Measurements from ENCODE around the gene TCF3. TPM values are rescaled to one million over a fixed set of nuclear protein-coding genes. Genes with fewer than 3 reads are reported as not detected.

TCF3 gene
- total RNA-seq, 1 experiment from 2014 or later, result 304 TPM

DNA sequence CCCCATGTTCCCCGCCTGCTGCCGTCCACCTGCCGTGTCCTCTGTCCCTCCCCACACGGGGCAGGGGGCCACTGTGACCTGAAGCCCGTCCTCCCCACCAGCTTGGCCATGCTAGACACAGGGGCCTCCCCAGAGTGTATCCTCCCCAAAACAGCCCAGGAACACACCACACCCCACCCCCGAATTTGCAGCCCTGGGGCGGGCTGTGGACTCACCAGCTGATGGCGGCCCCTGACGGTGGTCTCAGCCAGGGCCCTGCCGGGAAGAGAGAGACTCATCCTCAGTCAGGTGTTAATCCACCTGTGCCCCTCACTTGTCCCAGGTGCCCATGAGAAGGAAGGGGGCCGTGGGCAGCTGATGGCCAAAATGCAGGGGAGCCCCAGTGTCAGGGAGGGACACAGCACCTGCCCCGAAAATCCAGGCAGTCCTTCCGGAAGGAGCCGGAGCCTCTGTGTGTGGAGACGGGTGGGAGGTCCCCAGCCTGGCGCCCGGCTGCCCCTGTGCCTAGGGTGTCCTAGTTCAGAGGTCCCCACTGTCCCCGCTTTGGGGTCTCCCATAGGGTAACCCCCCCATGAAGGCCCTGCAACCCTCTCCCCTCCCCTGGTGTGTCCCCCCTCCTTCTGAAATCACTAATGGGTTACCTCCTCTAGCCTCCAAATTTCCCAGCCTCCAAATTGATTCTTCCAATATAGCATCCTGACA, 39.3 kb upstream of the TCF3 start:
- TF ChIP-seq, protein P1, sequence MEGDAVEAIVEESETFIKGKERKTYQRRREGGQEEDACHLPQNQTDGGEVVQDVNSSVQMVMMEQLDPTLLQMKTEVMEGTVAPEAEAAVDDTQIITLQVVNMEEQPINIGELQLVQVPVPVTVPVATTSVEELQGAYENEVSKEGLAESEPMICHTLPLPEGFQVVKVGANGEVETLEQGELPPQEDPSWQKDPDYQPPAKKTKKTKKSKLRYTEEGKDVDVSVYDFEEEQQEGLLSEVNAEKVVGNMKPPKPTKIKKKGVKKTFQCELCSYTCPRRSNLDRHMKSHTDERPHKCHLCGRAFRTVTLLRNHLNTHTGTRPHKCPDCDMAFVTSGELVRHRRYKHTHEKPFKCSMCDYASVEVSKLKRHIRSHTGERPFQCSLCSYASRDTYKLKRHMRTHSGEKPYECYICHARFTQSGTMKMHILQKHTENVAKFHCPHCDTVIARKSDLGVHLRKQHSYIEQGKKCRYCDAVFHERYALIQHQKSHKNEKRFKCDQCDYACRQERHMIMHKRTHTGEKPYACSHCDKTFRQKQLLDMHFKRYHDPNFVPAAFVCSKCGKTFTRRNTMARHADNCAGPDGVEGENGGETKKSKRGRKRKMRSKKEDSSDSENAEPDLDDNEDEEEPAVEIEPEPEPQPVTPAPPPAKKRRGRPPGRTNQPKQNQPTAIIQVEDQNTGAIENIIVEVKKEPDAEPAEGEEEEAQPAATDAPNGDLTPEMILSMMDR (conservative IDR thresholded peaks at IDR 0.05), result no peak

More for the DNA sequence above, 39.3 kb upstream of the TCF3 start:
- H2BK15ac ChIP-seq (ENCODE audit: low read depth, low read length), result no peak overlapping the region
- no peak overlapping the region for H4K91ac ChIP-seq (ENCODE audit: insufficient read length, low read depth, low read length)
- no peak overlapping the region for H3K4ac ChIP-seq (ENCODE audit: low read depth, low read length)
- no peak overlapping the region for H2BK20ac ChIP-seq (ENCODE audit: low read depth, low read length, poor library complexity, severe bottlenecking)
- H3K23me2 ChIP-seq (ENCODE audit: insufficient read length, low read depth, low read length, poor library complexity, severe bottlenecking), result no peaks in the 10 kb centered on the region
- no peak overlapping the region for H2AFZ ChIP-seq (ENCODE audit: low read length)
- no peaks in the 10 kb centered on the region; the same call in 1 of the 2 replicates for H3K4me1 ChIP-seq (ENCODE audit: insufficient read depth, low read length)
- H2BK12ac ChIP-seq (ENCODE audit: insufficient read length, low read depth, low read length), result no peak overlapping the region
- no peak for DNase-seq
- no peak overlapping the region for H4K5ac ChIP-seq (ENCODE audit: insufficient read length, low read depth, low read length)
- H3K18ac ChIP-seq (ENCODE audit: insufficient read length, low read depth, low read length), result no peak overlapping the region
- H3K9ac ChIP-seq (ENCODE audit: extremely low read depth, insufficient read length, low read length), result no peak overlapping the region
- H2AK5ac ChIP-seq (ENCODE audit: insufficient read length, low read length), result no peak overlapping the region
- Mint-ChIP-seq H3K27me3 (ENCODE audit: low read depth) (peaks cover 91% of the 10 kb centered on the region), H3K4me1 (peaks cover 0 to 18% of the 10 kb centered on the region in 2 experiments; a peak in 2 of 4 replicates), H3K9me3 (peaks cover 19 to 23% of the 10 kb centered on the region in 2 experiments), H3K27ac (no peak overlapping the region), H3K36me3 (ENCODE audit: insufficient read depth in 1 of 3, low read depth in 3 of 3) (peaks cover 3 to 16% (median 4%) of the 10 kb centered on the region in 3 experiments; a peak in 4 of 7 replicates), H3K4me3 (peak overlapping the region in 1 of 2 experiments; percentile 23; a peak in 1 of 5 replicates)
- no peaks in the 10 kb centered on the region for H3K79me2 ChIP-seq (ENCODE audit: insufficient read depth, low read length)
- no peak overlapping the region for H3K14ac ChIP-seq (ENCODE audit: insufficient read depth, low read length)
- H3K27ac ChIP-seq (ENCODE audit: insufficient read length, low read depth, low read length), result no peak overlapping the region
- H4K8ac ChIP-seq (replicated peaks; ENCODE audit: insufficient read length, low read depth, low read length), result no peak overlapping the region
- no peak overlapping the region for H3K56ac ChIP-seq (ENCODE audit: insufficient read length, low read depth, low read length)
- no peak overlapping the region for H2BK120ac ChIP-seq (ENCODE audit: low read depth, low read length, poor library complexity, severe bottlenecking)
- H3K23ac ChIP-seq (ENCODE audit: insufficient read length, low read depth, low read length), result no peak overlapping the region
- WGBS (ENCODE audit: extremely low coverage, insufficient read length, low lambda C conversion rate), result no CpG with 5 or more reads among the region's 18 CpGs
- no peak overlapping the region for H3K4me2 ChIP-seq (ENCODE audit: insufficient read depth, insufficient read length, low read length)
- no peaks in the 10 kb centered on the region for H3K79me1 ChIP-seq (ENCODE audit: insufficient read depth, low read depth, low read length, poor library complexity, severe bottlenecking)
- no peak overlapping the region for H2BK5ac ChIP-seq (ENCODE audit: insufficient read length, low read length)
- H4K20me1 ChIP-seq (ENCODE audit: control insufficient read depth, insufficient read depth, insufficient read length), result no peaks in the 10 kb centered on the region
- H3K27me3 ChIP-seq (ENCODE audit: insufficient read depth, low read length), result no peaks in the 10 kb centered on the region; the same call in 1 of the 2 replicates
- no peak overlapping the region for H3T11ph ChIP-seq (ENCODE audit: low read length)
- H3K9me3 ChIP-seq (ENCODE audit: control insufficient read depth, low read depth, low read length), result peaks cover 6% of the 10 kb centered on the region

Data from H9 (cell line).